SH-SY5Y (cell line): Measurements from ENCODE around the gene PSMB7.

Experiments
- GATA2 ChIP-seq: IDR thresholded peaks from 2 replicates; pipeline ENCODE4 v1.6.1; 2011; ENCODE audit warnings: mild to moderate bottlenecking, low read depth, low read length
- GATA3 ChIP-seq: IDR thresholded peaks from 2 replicates; pipeline ENCODE4 v1.6.1; 2011; ENCODE audit warnings: low read depth, mild to moderate bottlenecking, low read length, moderate library complexity

DNA sequence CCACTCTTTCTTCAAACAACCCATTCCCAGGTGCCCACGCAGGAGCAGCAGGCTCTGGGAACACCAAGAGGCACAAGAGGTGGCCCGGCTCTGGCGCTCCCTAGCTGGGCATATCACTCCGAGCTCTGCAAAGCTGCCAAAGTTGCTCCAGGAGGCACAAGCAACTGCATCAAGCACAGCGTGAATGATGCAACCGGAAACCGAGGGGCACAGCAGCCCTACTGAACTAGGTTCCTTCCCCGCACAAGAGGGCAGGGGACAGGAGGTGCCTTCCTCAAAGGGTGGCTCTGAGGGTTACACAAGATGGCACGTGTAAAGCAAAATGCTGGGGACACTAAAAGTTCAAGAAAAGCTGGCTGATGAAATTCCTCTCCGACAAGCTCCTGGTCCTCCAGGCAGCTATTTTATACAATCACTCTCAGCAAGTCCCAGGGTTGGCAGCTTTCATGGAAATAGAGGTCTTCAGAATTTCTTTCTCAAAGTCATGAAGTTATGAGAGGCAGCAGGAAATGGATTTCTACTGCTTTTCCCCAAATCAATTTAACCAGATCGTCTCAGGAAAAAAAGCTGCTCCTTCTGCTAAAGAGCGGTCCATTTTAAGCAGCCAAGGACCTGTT lies 22.9 kb downstream of the PSMB7 start:
- TF ChIP-seq GATA3, result no peak
- no peak for TF ChIP-seq GATA2
